ENCODE results near the gene EBLN2. TPM values are rescaled to one million over a fixed set of nuclear protein-coding genes. Genes with fewer than 3 reads are reported as not detected.

The EBLN2 gene
- total and polyA plus RNA-seq, 9 of the 15 experiments (the other 6 are each of a cell fraction or from before 2014, with no cell fraction given) = 0.39 to 4.6 (median 2.2) TPM

DNA sequence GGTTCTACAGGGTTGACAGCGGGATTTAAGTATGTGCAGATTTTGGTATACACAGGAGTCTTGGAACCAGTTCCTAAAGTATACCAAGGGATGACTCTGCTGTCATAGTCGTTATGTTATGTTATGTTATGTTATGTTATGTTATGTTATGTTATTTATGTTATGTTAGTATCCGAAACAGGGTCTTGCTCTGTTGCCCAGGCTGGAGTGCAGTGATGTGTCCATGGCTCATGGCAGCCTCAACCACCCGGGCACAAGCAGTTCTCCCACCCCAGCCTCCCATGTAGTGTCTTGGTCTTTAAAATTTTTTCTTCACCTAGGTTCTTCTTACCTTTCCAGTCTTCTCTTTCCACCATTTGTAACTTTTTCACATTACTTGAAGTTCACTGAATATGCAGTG, 43.2 kb upstream of the EBLN2 start:
- Histone ChIP-seq H4K20me1 (replicated peaks; ENCODE audit: control insufficient read depth, insufficient read depth, low read length) (peaks cover 23% of the 10 kb centered on the region), H3K27me3 (ENCODE audit: control insufficient read depth in 2 of 2, insufficient read depth in 2 of 2, low read length in 2 of 2) (no peaks in the 10 kb centered on the region), H3K4me3 (no peak overlapping the region), H3K4me2 (ENCODE audit: insufficient read depth, low read length) (no peak overlapping the region), H3K9me3 (replicated peaks; ENCODE audit: control insufficient read depth, insufficient read depth, low read depth, low read length) (no peaks in the 10 kb centered on the region), H3K4me1 (replicated peaks in 1 of 2; ENCODE audit: control insufficient read depth in 2 of 2, insufficient read depth in 2 of 2, low read length in 2 of 2) (no peaks in the 10 kb centered on the region; a peak in 1 of 5 replicates), H3K79me2 (ENCODE audit: control insufficient read depth, insufficient read depth, low read length) (peaks cover 99% of the 10 kb centered on the region), H2AFZ (ENCODE audit: low read depth, low read length) (no peak overlapping the region), H3K36me3 (ENCODE audit: control insufficient read depth, insufficient read depth, low read length) (peaks cover 18% of the 10 kb centered on the region; the same call in 2 of the 3 replicates), H3K9ac (ENCODE audit: insufficient read depth in 1 of 2, low read depth in 2 of 2, low read length in 2 of 2) (no peak overlapping the region), H3K27ac (ENCODE audit: extremely low read depth, low read depth, low read length) (no peak overlapping the region), H3K9me1 (ENCODE audit: control insufficient read depth, insufficient read depth, low read length) (no peaks in the 10 kb centered on the region)
- CTCF ChIA-PET (ENCODE audit: low intra/inter-chr PET ratio) = no interaction called here
- TF ChIP-seq HEY1 (CRISPR knock-in tag; IDR thresholded peaks at IDR 0.05; ENCODE audit: borderline replicate concordance) (no peak), GTF2F1 (IDR thresholded peaks at IDR 0.05; ENCODE audit: low read depth, low read length) (no peak), FOXK1 (CRISPR knock-in tag; IDR thresholded peaks at IDR 0.05; ENCODE audit: borderline replicate concordance) (no peak), SP2 (IDR thresholded peaks at IDR 0.05; ENCODE audit: extremely low read depth, low read depth, low read length, poor library complexity, severe bottlenecking) (no peak), TAF9B (IDR thresholded peaks at IDR 0.05; ENCODE audit: partially characterized antibody) (no peak), FOXJ2 (tag; IDR thresholded peaks at IDR 0.05) (no peak), MCM7 (IDR thresholded peaks at IDR 0.05) (no peak), FIP1L1 (IDR thresholded peaks at IDR 0.05; ENCODE audit: low read depth, low read length, poor library complexity, severe bottlenecking) (no peak), HSF4 (CRISPR knock-in tag; IDR thresholded peaks at IDR 0.05; ENCODE audit: borderline replicate concordance) (no peak), SMARCA5 (IDR thresholded peaks at IDR 0.05) (no peak), PTTG1 (tag; IDR thresholded peaks at IDR 0.05; ENCODE audit: low read depth) (no peak), NFRKB (IDR thresholded peaks at IDR 0.05; ENCODE audit: low read depth) (no peak), ZNF589 (CRISPR knock-in tag; IDR thresholded peaks at IDR 0.05; ENCODE audit: low read depth) (no peak)
- TF ChIP-seq, protein P1, sequence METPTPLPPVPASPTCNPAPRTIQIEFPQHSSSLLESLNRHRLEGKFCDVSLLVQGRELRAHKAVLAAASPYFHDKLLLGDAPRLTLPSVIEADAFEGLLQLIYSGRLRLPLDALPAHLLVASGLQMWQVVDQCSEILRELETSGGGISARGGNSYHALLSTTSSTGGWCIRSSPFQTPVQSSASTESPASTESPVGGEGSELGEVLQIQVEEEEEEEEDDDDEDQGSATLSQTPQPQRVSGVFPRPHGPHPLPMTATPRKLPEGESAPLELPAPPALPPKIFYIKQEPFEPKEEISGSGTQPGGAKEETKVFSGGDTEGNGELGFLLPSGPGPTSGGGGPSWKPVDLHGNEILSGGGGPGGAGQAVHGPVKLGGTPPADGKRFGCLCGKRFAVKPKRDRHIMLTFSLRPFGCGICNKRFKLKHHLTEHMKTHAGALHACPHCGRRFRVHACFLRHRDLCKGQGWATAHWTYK (CRISPR knock-in tag; IDR thresholded peaks at IDR 0.05) = no peak
- no peak for ATAC-seq
- DNase-seq (ENCODE audit: extremely low read depth in 1 of 4, low spot score in 3 of 4) = no peak
- intact Hi-C loops (cut with micrococcal nuclease) = no loop called here
- in situ Hi-C loops (cut with MboI) = no loop called here
- no peak for FAIRE-seq
- POLR2A ChIA-PET = interaction anchor here (1.6 kb wide), 1 partner anchor 10 kb away, joined by 6 read pairs; no protein-coding TSS in a partner anchor
- BruUV-seq (replicated peaks) = no TSS peak
- 92% methylated on average over 4 of the region's 4 CpGs for WGBS (ENCODE audit: insufficient coverage, low coverage, missing lambda C conversion rate)

All from K562 (cell line).